ENCODE data around the gene ZFAND3.

The ZFAND3 gene

GRCh38 chr6:38188677-38189335, 369.3 kb downstream of the ZFAND3 start:
- no peak for TF ChIP-seq JUND (IDR thresholded peaks at IDR 0.05; ENCODE audit: low read depth)
- DNase-seq (ENCODE audit: low read depth in 1 of 2, low spot score in 1 of 2): no peak
- in situ Hi-C loops (cut with HindIII; ENCODE audit: low pct_unique_long_range_greater_than_20kb, low sequenced_read_pairs): no loop called here

GRCh38 chr6:38191418-38191817, 371.9 kb downstream of the ZFAND3 start:
- no peak for TF ChIP-seq JUND (IDR thresholded peaks at IDR 0.05; ENCODE audit: low read depth)
- DNase-seq (ENCODE audit: low read depth in 1 of 2, low spot score in 1 of 2): no peak
- in situ Hi-C loops (cut with HindIII; ENCODE audit: low pct_unique_long_range_greater_than_20kb, low sequenced_read_pairs): no loop called here

GRCh38 chr6:38192011-38192410, 372.5 kb downstream of the ZFAND3 start:
- TF ChIP-seq JUND (IDR thresholded peaks at IDR 0.05; ENCODE audit: low read depth): no peak
- in situ Hi-C loops (cut with HindIII; ENCODE audit: low pct_unique_long_range_greater_than_20kb, low sequenced_read_pairs): no loop called here
- no peak for DNase-seq (ENCODE audit: low read depth in 1 of 2, low spot score in 1 of 2)

GRCh38 chr6:38192487-38192886, 373.0 kb downstream of the ZFAND3 start:
- no peak for TF ChIP-seq JUND (IDR thresholded peaks at IDR 0.05; ENCODE audit: low read depth)
- DNase-seq (ENCODE audit: low read depth in 1 of 2, low spot score in 1 of 2): no peak
- in situ Hi-C loops (cut with HindIII; ENCODE audit: low pct_unique_long_range_greater_than_20kb, low sequenced_read_pairs): no loop called here

GRCh38 chr6:38193051-38193450, 373.5 kb downstream of the ZFAND3 start:
- in situ Hi-C loops (cut with HindIII; ENCODE audit: low pct_unique_long_range_greater_than_20kb, low sequenced_read_pairs): no loop called here
- no peak for DNase-seq (ENCODE audit: low read depth in 1 of 2, low spot score in 1 of 2)
- TF ChIP-seq JUND (IDR thresholded peaks at IDR 0.05; ENCODE audit: low read depth): no peak

GRCh38 chr6:38193481-38194281, 374.2 kb downstream of the ZFAND3 start:
- TF ChIP-seq JUND (IDR thresholded peaks at IDR 0.05; ENCODE audit: low read depth): no peak
- no peak for DNase-seq (ENCODE audit: low read depth in 1 of 2, low spot score in 1 of 2)
- in situ Hi-C loops (cut with HindIII; ENCODE audit: low pct_unique_long_range_greater_than_20kb, low sequenced_read_pairs): no loop called here

GRCh38 chr6:38194282-38194572, 374.7 kb downstream of the ZFAND3 start:
- in situ Hi-C loops (cut with HindIII; ENCODE audit: low pct_unique_long_range_greater_than_20kb, low sequenced_read_pairs): no loop called here
- no peak for TF ChIP-seq JUND (IDR thresholded peaks at IDR 0.05; ENCODE audit: low read depth)
- no peak for DNase-seq (ENCODE audit: low read depth in 1 of 2, low spot score in 1 of 2)

GRCh38 chr6:38194589-38194988, 375.1 kb downstream of the ZFAND3 start:
- DNase-seq (ENCODE audit: low read depth in 1 of 2, low spot score in 1 of 2): no peak
- in situ Hi-C loops (cut with HindIII; ENCODE audit: low pct_unique_long_range_greater_than_20kb, low sequenced_read_pairs): no loop called here
- no peak for TF ChIP-seq JUND (IDR thresholded peaks at IDR 0.05; ENCODE audit: low read depth)

GRCh38 chr6:38195113-38195635, 375.6 kb downstream of the ZFAND3 start:
- DNase-seq (ENCODE audit: low read depth in 1 of 2, low spot score in 1 of 2): no peak
- in situ Hi-C loops (cut with HindIII; ENCODE audit: low pct_unique_long_range_greater_than_20kb, low sequenced_read_pairs): no loop called here

GRCh38 chr6:38198219-38198618, 378.7 kb downstream of the ZFAND3 start:
- no peak for TF ChIP-seq JUND (IDR thresholded peaks at IDR 0.05; ENCODE audit: low read depth)
- in situ Hi-C loops (cut with HindIII; ENCODE audit: low pct_unique_long_range_greater_than_20kb, low sequenced_read_pairs): no loop called here

More at GRCh38 chr6:38195113-38195635, 375.6 kb downstream of the ZFAND3 start:
- no peak for TF ChIP-seq JUND (IDR thresholded peaks at IDR 0.05; ENCODE audit: low read depth)

More at GRCh38 chr6:38198219-38198618, 378.7 kb downstream of the ZFAND3 start:
- DNase-seq (ENCODE audit: low read depth in 1 of 2, low spot score in 1 of 2): no peak

Data from T47D (cell line).